ENCODE data around the gene KCNAB2.

GRCh38 chr1:6136516-6137220 is 91.0 kb downstream of the KCNAB2 start:
- TF ChIP-seq EZH2 (IDR thresholded peaks at IDR 0.05; ENCODE audit: insufficient read depth, poor library complexity, severe bottlenecking): no peak
- no peak for TF ChIP-seq EZH2phosphoT487 (IDR thresholded peaks at IDR 0.05; ENCODE audit: insufficient read depth, low read depth)

Data from GM23248 (cell line).